Thyroid gland (tissue), 4 donors: ENCODE measurements around the gene COX7B2.

ENCODE experiments used
- CTCF ChIP-seq, 6 experiments: fragments of 200-600 bp in 3 of 6; fragments of 450-650 bp in 3 of 6; sonication (generic) in 3 of 6; IDR thresholded peaks; one replicate each; pipeline ENCODE4 v1.5.1; 2016 to 2019; ENCODE audit warnings: antibody characterized with exemption in 6 of 6, mild to moderate bottlenecking in 2 of 6, inconsistent platforms in 1 of 6, moderate library complexity in 1 of 6
- POLR2A ChIP-seq, 2 donors: fragments of 450-650 bp; IDR thresholded peaks; one replicate each; pipeline ENCODE4 v1.6.1; 2017; ENCODE audit warnings: antibody characterized with exemption in 2 of 2, mild to moderate bottlenecking in 2 of 2, moderate library complexity in 1 of 2

- TF ChIP-seq CTCF (IDR thresholded peaks at IDR 0.05) (no peak), POLR2A (IDR thresholded peaks at IDR 0.05) (no peak)
Observed at GRCh38 chr4:46850026-46850425, 59.0 kb downstream of the COX7B2 start.
